ENCODE results near the gene KIF12.

GRCh38 chr9:114060711-114061110 lies 38.4 kb downstream of the KIF12 start:
- TF ChIP-seq CTCF (IDR thresholded peaks at IDR 0.05) (no peak), POLR2A (IDR thresholded peaks at IDR 0.05) (no peak), EP300 (IDR thresholded peaks at IDR 0.05) (no peak)

Measured in ovary (tissue), 3 donors.